DOHH2 (cell line): ENCODE measurements around the gene PDIA6.

Experiments
- H3F3A ChIP-seq: fragments of 200-600 bp; sonication (generic), shearing (Covaris generic); 2 replicates; pipeline ENCODE4 v1.6.0; 2016; ENCODE audit warnings: antibody characterized with exemption, mild to moderate bottlenecking; ENCODE audit not compliant: control insufficient read depth, insufficient read depth
- H3K27ac ChIP-seq: fragments of 200-600 bp; sonication (generic); 2 replicates; pipeline ENCODE4 v1.5.1; 2014; ENCODE audit warnings: low read depth, mild to moderate bottlenecking, low read length, moderate library complexity
- H3K27me3 ChIP-seq: fragments of 200-600 bp; sonication (generic); 2 replicates; pipeline ENCODE4 v1.6.1; 2014; ENCODE audit warnings: mild to moderate bottlenecking, low read length, mixed read lengths; ENCODE audit not compliant: control insufficient read depth
- H3K36me3 ChIP-seq: fragments of 200-600 bp; sonication (generic); 2 replicates; pipeline ENCODE4 v1.6.1; 2014; ENCODE audit warnings: mild to moderate bottlenecking, low read length, moderate library complexity, mixed read lengths; ENCODE audit not compliant: control insufficient read depth
- H3K4me1 ChIP-seq: fragments of 200-600 bp; sonication (generic); 2 replicates; pipeline ENCODE4 v1.6.1; 2014; ENCODE audit warnings: mild to moderate bottlenecking, low read length, mixed read lengths; ENCODE audit not compliant: control insufficient read depth
- H3K4me2 ChIP-seq: fragments of 200-600 bp; sonication (generic); 2 replicates; pipeline ENCODE4 v1.6.0; 2014; ENCODE audit warnings: mild to moderate bottlenecking, low read length, moderate library complexity
- H3K4me3 ChIP-seq: fragments of 200-600 bp; sonication (generic); 2 replicates; pipeline ENCODE4 v1.5.1; 2014; ENCODE audit warnings: mild to moderate bottlenecking, low read length, mixed read lengths
- H3K79me2 ChIP-seq: fragments of 200-600 bp; sonication (generic); 2 replicates; pipeline ENCODE4 v1.6.1; 2014; ENCODE audit warnings: mild to moderate bottlenecking, low read length, mixed read lengths; ENCODE audit not compliant: control insufficient read depth
- H3K9me2 ChIP-seq: fragments of 200-600 bp; sonication (generic); replicated peaks from 2 replicates; pipeline ENCODE4 v1.6.1; 2014; ENCODE audit warnings: mild to moderate bottlenecking, low read length, mixed read lengths; ENCODE audit not compliant: control insufficient read depth
- H3K9me3 ChIP-seq: fragments of 200-600 bp; sonication (generic); 2 replicates; pipeline ENCODE4 v1.6.1; 2014; ENCODE audit warnings: antibody characterized with exemption, low read length, mixed read lengths; ENCODE audit not compliant: control insufficient read depth, insufficient read depth
- H4K20me1 ChIP-seq: fragments of 200-600 bp; sonication (generic); 2 replicates; pipeline ENCODE4 v1.6.0; 2014; ENCODE audit warnings: low read depth, mild to moderate bottlenecking, antibody characterized with exemption, low read length, moderate library complexity; ENCODE audit not compliant: control insufficient read depth, insufficient read depth
- CTCF ChIP-seq: fragments of 200-600 bp; sonication (generic); IDR thresholded peaks from one replicate; pipeline ENCODE4 v1.5.1; 2014; ENCODE audit warnings: antibody characterized with exemption, mild to moderate bottlenecking, low read depth, low read length; ENCODE audit not compliant: poor library complexity, severe bottlenecking
- EZH2phosphoT487 ChIP-seq: fragments of 200-600 bp; sonication (generic); IDR thresholded peaks from 2 replicates; pipeline ENCODE4 v1.6.1; 2017; ENCODE audit warnings: borderline replicate concordance, mild to moderate bottlenecking, antibody characterized with exemption, low read length, moderate library complexity, mixed read lengths

The PDIA6 gene

GRCh38 chr2:10761591-10761990 lies 51.0 kb downstream of the PDIA6 start:
- no peak overlapping the region for H3K27ac ChIP-seq
- H3K4me2 ChIP-seq: no peak overlapping the region
- no peak for TF ChIP-seq EZH2phosphoT487
- no peak for TF ChIP-seq CTCF
- H3K36me3 ChIP-seq: no peaks in the 10 kb centered on the region
- H3F3A ChIP-seq: no peaks in the 10 kb centered on the region
- H4K20me1 ChIP-seq: no peaks in the 10 kb centered on the region
- no peaks in the 10 kb centered on the region for H3K79me2 ChIP-seq
- H3K27me3 ChIP-seq: no peaks in the 10 kb centered on the region
- H3K4me1 ChIP-seq: peaks cover 5% of the 10 kb centered on the region; the same call in 1 of the 2 replicates
- H3K9me2 ChIP-seq: no peaks in the 10 kb centered on the region
- no peak overlapping the region for H3K4me3 ChIP-seq
- no peaks in the 10 kb centered on the region for H3K9me3 ChIP-seq

GRCh38 chr2:10760794-10761504 lies 51.6 kb downstream of the PDIA6 start:
- Histone ChIP-seq H3K4me2 (no peak overlapping the region), H3K4me1 (peaks cover 5% of the 10 kb centered on the region; the same call in 1 of the 2 replicates), H3K27ac (no peak overlapping the region), H3K36me3 (no peaks in the 10 kb centered on the region), H3F3A (no peaks in the 10 kb centered on the region), H3K27me3 (no peaks in the 10 kb centered on the region), H4K20me1 (no peaks in the 10 kb centered on the region), H3K9me2 (no peaks in the 10 kb centered on the region), H3K9me3 (no peaks in the 10 kb centered on the region), H3K4me3 (no peak overlapping the region), H3K79me2 (no peaks in the 10 kb centered on the region)
- TF ChIP-seq CTCF: no peak
- no peak for TF ChIP-seq EZH2phosphoT487

- no peaks in the 10 kb centered on the region for H3K36me3 ChIP-seq
- H3K4me3 ChIP-seq: no peak overlapping the region
- H3K4me2 ChIP-seq: no peak overlapping the region
- H4K20me1 ChIP-seq: no peaks in the 10 kb centered on the region
- no peaks in the 10 kb centered on the region for H3K9me3 ChIP-seq
- no peaks in the 10 kb centered on the region for H3K9me2 ChIP-seq
- H3F3A ChIP-seq: no peaks in the 10 kb centered on the region
- peaks cover 5% of the 10 kb centered on the region; the same call in 1 of the 2 replicates for H3K4me1 ChIP-seq
- H3K27ac ChIP-seq: no peak overlapping the region
- TF ChIP-seq CTCF (no peak), EZH2phosphoT487 (no peak)
- H3K79me2 ChIP-seq: no peaks in the 10 kb centered on the region
- H3K27me3 ChIP-seq: no peaks in the 10 kb centered on the region
Observed at GRCh38 chr2:10759151-10759714, 53.4 kb downstream of the PDIA6 start.
